Measurements from ENCODE around the gene ZNF445. TPM values are rescaled to one million over a fixed set of nuclear protein-coding genes. Genes with fewer than 3 reads are reported as not detected.
"Not testable (repeated sequence)": the region's sequence is repeated elsewhere in the genome, so short reads cannot be mapped to it uniquely, and the experiment has no call there.

Gene ZNF445
- total and polyA plus RNA-seq, 4 experiments from 2014 or later: 0.57 to 31.5 (median 16.9) TPM

- Histone ChIP-seq H3K4me1 (ENCODE audit: insufficient read depth, low read length) (no peaks in the 10 kb centered on the region), H3K9me3 (ENCODE audit: control insufficient read depth in 1 of 2, low read length in 2 of 2) (peaks cover 0 to 41% of the 10 kb centered on the region in 2 donors), H3K27ac (ENCODE audit: low read depth, low read length) (no peak overlapping the region), H3K4me3 (ENCODE audit: low read length in 2 of 2) (no peak overlapping the region), H3K27me3 (ENCODE audit: insufficient read depth, low read length) (no peaks in the 10 kb centered on the region), H3K36me3 (ENCODE audit: insufficient read depth, low read length) (peaks cover 21% of the 10 kb centered on the region)
- ChIA-PET POLR2A (ENCODE audit: partially characterized antibody) (interaction anchor here (1.8 kb wide), 1 partner anchor 9 kb away, joined by 5 read pairs; no protein-coding TSS in a partner anchor), CTCF (ENCODE audit: partially characterized antibody) (no interaction called here)
- Mint-ChIP-seq H3K9me3 (peaks cover 3 to 71% (median 57%) of the 10 kb centered on the region in 8 donors), H3K4me1 (peaks cover 11 to 19% (median 13%) of the 10 kb centered on the region in 4 donors), H3K27ac (peak overlapping the region in 1 of 7 donors; percentile 23), H3K4me3 (no peak overlapping the region), H3K36me3 (peaks cover 78 to 84% of the 10 kb centered on the region in 2 donors), H3K27me3 (no peaks in the 10 kb centered on the region)
- intact Hi-C loops (cut with micrococcal nuclease): no loop called here
- no peak for DNase-seq
Measured at GRCh38 chr3:44501971-44502370, 24.5 kb upstream of the ZNF445 start.

GRCh38 chr3:44499899-44500168 lies 22.4 kb upstream of the ZNF445 start:
- Histone ChIP-seq H3K9me3 (ENCODE audit: control insufficient read depth in 1 of 2, low read length in 2 of 2) (peaks cover 0 to 44% of the 10 kb centered on the region in 2 donors), H3K36me3 (ENCODE audit: insufficient read depth, low read length) (peaks cover 21% of the 10 kb centered on the region)
- H3K27ac ChIP-seq (ENCODE audit: low read depth, low read length); H3K27me3 ChIP-seq (ENCODE audit: insufficient read depth, low read length); H3K4me3 Mint-ChIP-seq; H3K4me3 ChIP-seq (ENCODE audit: low read length in 2 of 2); H3K4me1 ChIP-seq (ENCODE audit: insufficient read depth, low read length); CTCF ChIA-PET (ENCODE audit: partially characterized antibody); H3K4me1 Mint-ChIP-seq; intact Hi-C loops (cut with micrococcal nuclease); H3K27me3 Mint-ChIP-seq; POLR2A ChIA-PET (ENCODE audit: partially characterized antibody); DNase-seq; H3K27ac Mint-ChIP-seq: not testable (repeated sequence)
- peaks cover 3 to 84% (median 70%) of the 10 kb centered on the region in 8 donors for H3K9me3 Mint-ChIP-seq
- H3K36me3 Mint-ChIP-seq: peaks cover 69 to 82% of the 10 kb centered on the region in 2 donors

GRCh38 chr3:44499149-44499898 lies 21.9 kb upstream of the ZNF445 start:
- Histone ChIP-seq H3K27me3 (ENCODE audit: insufficient read depth, low read length) (no peaks in the 10 kb centered on the region), H3K27ac (ENCODE audit: low read depth, low read length) (no peak overlapping the region), H3K4me3 (ENCODE audit: low read length in 2 of 2) (no peak overlapping the region), H3K9me3 (ENCODE audit: control insufficient read depth in 1 of 2, low read length in 2 of 2) (peaks cover 0 to 44% of the 10 kb centered on the region in 2 donors), H3K36me3 (ENCODE audit: insufficient read depth, low read length) (peaks cover 21% of the 10 kb centered on the region), H3K4me1 (ENCODE audit: insufficient read depth, low read length) (no peaks in the 10 kb centered on the region)
- DNase-seq: no peak
- H3K27me3 Mint-ChIP-seq: no peaks in the 10 kb centered on the region
- intact Hi-C loops (cut with micrococcal nuclease): no loop called here
- H3K27ac Mint-ChIP-seq: no peak overlapping the region
- peaks cover 73 to 87% of the 10 kb centered on the region in 2 donors for H3K36me3 Mint-ChIP-seq
- H3K9me3 Mint-ChIP-seq: peaks cover 3 to 89% (median 73%) of the 10 kb centered on the region in 8 donors
- ChIA-PET POLR2A (ENCODE audit: partially characterized antibody) (no interaction called here), CTCF (ENCODE audit: partially characterized antibody) (no interaction called here)
- H3K4me1 Mint-ChIP-seq: peaks cover 0 to 5% (median 4%) of the 10 kb centered on the region in 4 donors
- no peak overlapping the region for H3K4me3 Mint-ChIP-seq

GRCh38 chr3:44495636-44496415 lies 18.4 kb upstream of the ZNF445 start:
- Histone ChIP-seq H3K9me3 (ENCODE audit: control insufficient read depth in 1 of 2, low read length in 2 of 2) (peaks cover 0 to 32% of the 10 kb centered on the region in 2 donors), H3K27me3 (ENCODE audit: insufficient read depth, low read length) (no peaks in the 10 kb centered on the region), H3K4me1 (ENCODE audit: insufficient read depth, low read length) (no peaks in the 10 kb centered on the region), H3K4me3 (ENCODE audit: low read length in 2 of 2) (no peak overlapping the region), H3K36me3 (ENCODE audit: insufficient read depth, low read length) (peaks cover 7% of the 10 kb centered on the region), H3K27ac (ENCODE audit: low read depth, low read length) (no peak overlapping the region)
- peaks cover 0 to 92% (median 75%) of the 10 kb centered on the region in 8 donors for H3K9me3 Mint-ChIP-seq
- H3K4me1 Mint-ChIP-seq: no peaks in the 10 kb centered on the region
- no peak overlapping the region for H3K4me3 Mint-ChIP-seq
- POLR2A ChIA-PET (ENCODE audit: partially characterized antibody): no interaction called here
- DNase-seq: no peak
- H3K36me3 Mint-ChIP-seq: peaks cover 74 to 80% of the 10 kb centered on the region in 2 donors
- no peaks in the 10 kb centered on the region for H3K27me3 Mint-ChIP-seq
- CTCF ChIA-PET (ENCODE audit: partially characterized antibody): no interaction called here
- intact Hi-C loops (cut with micrococcal nuclease): no loop called here
- no peak overlapping the region for H3K27ac Mint-ChIP-seq

GRCh38 chr3:44492496-44492895 lies 15.0 kb upstream of the ZNF445 start:
- CTCF ChIA-PET (ENCODE audit: partially characterized antibody): no interaction called here

GRCh38 chr3:44482721-44483120 lies 5.3 kb upstream of the ZNF445 start:
- H3K4me1 Mint-ChIP-seq: peaks cover 2 to 8% (median 5%) of the 10 kb centered on the region in 4 donors
- CTCF ChIA-PET (ENCODE audit: partially characterized antibody): no interaction called here
- Histone ChIP-seq H3K27ac (ENCODE audit: low read depth, low read length) (no peak overlapping the region), H3K27me3 (ENCODE audit: insufficient read depth, low read length) (no peaks in the 10 kb centered on the region), H3K9me3 (ENCODE audit: control insufficient read depth in 1 of 2, low read length in 2 of 2) (no peaks in the 10 kb centered on the region), H3K4me1 (ENCODE audit: insufficient read depth, low read length) (peaks cover 7% of the 10 kb centered on the region), H3K4me3 (ENCODE audit: low read length in 2 of 2) (no peak overlapping the region), H3K36me3 (ENCODE audit: insufficient read depth, low read length) (no peaks in the 10 kb centered on the region)
- POLR2A ChIA-PET (ENCODE audit: partially characterized antibody): interaction anchor here (1.9 kb wide), 1 partner anchor 28 kb away, joined by 5 read pairs; no protein-coding TSS in a partner anchor
- no peaks in the 10 kb centered on the region for H3K27me3 Mint-ChIP-seq
- H3K9me3 Mint-ChIP-seq: peaks cover 2 to 27% (median 16%) of the 10 kb centered on the region in 8 donors
- intact Hi-C loops (cut with micrococcal nuclease): no loop called here
- H3K36me3 Mint-ChIP-seq: peaks cover 2 to 13% of the 10 kb centered on the region in 2 donors
- H3K4me3 Mint-ChIP-seq: no peak overlapping the region
- peak overlapping the region in 1 of 7 donors; percentile 18 for H3K27ac Mint-ChIP-seq
- DNase-seq: no peak

More at GRCh38 chr3:44492496-44492895, 15.0 kb upstream of the ZNF445 start:
- Histone ChIP-seq H3K36me3 (ENCODE audit: insufficient read depth, low read length) (no peaks in the 10 kb centered on the region), H3K27me3 (ENCODE audit: insufficient read depth, low read length) (no peaks in the 10 kb centered on the region), H3K4me1 (ENCODE audit: insufficient read depth, low read length) (no peaks in the 10 kb centered on the region), H3K4me3 (ENCODE audit: low read length in 2 of 2) (no peak overlapping the region), H3K9me3 (ENCODE audit: control insufficient read depth in 1 of 2, low read length in 2 of 2) (peaks cover 0 to 10% of the 10 kb centered on the region in 2 donors), H3K27ac (ENCODE audit: low read depth, low read length) (no peak overlapping the region)
- Mint-ChIP-seq H3K36me3 (peaks cover 54 to 58% of the 10 kb centered on the region in 2 donors), H3K27me3 (no peaks in the 10 kb centered on the region), H3K9me3 (peaks cover 0 to 81% (median 66%) of the 10 kb centered on the region in 8 donors), H3K4me3 (no peak overlapping the region), H3K4me1 (no peaks in the 10 kb centered on the region), H3K27ac (no peak overlapping the region)
- intact Hi-C loops (cut with micrococcal nuclease): no loop called here
- POLR2A ChIA-PET (ENCODE audit: partially characterized antibody): no interaction called here
- no peak for DNase-seq

- H3K9me3 ChIP-seq (ENCODE audit: control insufficient read depth in 1 of 2, low read length in 2 of 2): no peaks in the 10 kb centered on the region
- peaks cover 16 to 40% (median 26%) of the 10 kb centered on the region in 4 donors for H3K4me1 Mint-ChIP-seq
- H3K36me3 ChIP-seq (ENCODE audit: insufficient read depth, low read length): no peaks in the 10 kb centered on the region
- no peak overlapping the region for H3K27ac ChIP-seq (ENCODE audit: low read depth, low read length)
- peak overlapping the region in 7 of 8 donors; percentile 92 to 98 (median 95) for H3K4me3 Mint-ChIP-seq
- H3K27me3 ChIP-seq (ENCODE audit: insufficient read depth, low read length): no peaks in the 10 kb centered on the region
- no peaks in the 10 kb centered on the region for H3K27me3 Mint-ChIP-seq
- peaks cover 0 to 2% (median 0%) of the 10 kb centered on the region in 8 donors for H3K9me3 Mint-ChIP-seq
- H3K36me3 Mint-ChIP-seq: peaks cover 0 to 4% of the 10 kb centered on the region in 2 donors
- no peak for DNase-seq
- peak overlapping the region in 2 of 7 donors; percentile 21 to 79 for H3K27ac Mint-ChIP-seq
- H3K4me1 ChIP-seq (ENCODE audit: insufficient read depth, low read length): peaks cover 28% of the 10 kb centered on the region
- intact Hi-C loops (cut with micrococcal nuclease): no loop called here
- POLR2A ChIA-PET (ENCODE audit: partially characterized antibody): interaction anchor here (1.3 to 2.8 kb wide), 2 partner anchors 32 to 251 kb away, joined by 7 to 32 read pairs; partner anchors contain the start of gene ZNF501
- H3K4me3 ChIP-seq (ENCODE audit: low read length in 2 of 2): no peak overlapping the region
- CTCF ChIA-PET (ENCODE audit: partially characterized antibody): interaction anchor here (1.0 to 1.4 kb wide), 2 partner anchors 30 to 39 kb away, joined by 4 read pairs; no protein-coding TSS in a partner anchor
Measured at GRCh38 chr3:44478606-44479094, 1.2 kb upstream of the ZNF445 start.

Data from CD4-positive, alpha-beta memory T cell (primary cell).